GM10847 (cell line): ENCODE measurements around the gene ZIM2.

Experiments
- POLR2A ChIP-seq: IDR thresholded peaks from 2 replicates; pipeline ENCODE4 v1.6.1; 2011; ENCODE audit not compliant: insufficient read length; ENCODE audit errors: extremely low read depth

ZIM2 gene

DNA sequence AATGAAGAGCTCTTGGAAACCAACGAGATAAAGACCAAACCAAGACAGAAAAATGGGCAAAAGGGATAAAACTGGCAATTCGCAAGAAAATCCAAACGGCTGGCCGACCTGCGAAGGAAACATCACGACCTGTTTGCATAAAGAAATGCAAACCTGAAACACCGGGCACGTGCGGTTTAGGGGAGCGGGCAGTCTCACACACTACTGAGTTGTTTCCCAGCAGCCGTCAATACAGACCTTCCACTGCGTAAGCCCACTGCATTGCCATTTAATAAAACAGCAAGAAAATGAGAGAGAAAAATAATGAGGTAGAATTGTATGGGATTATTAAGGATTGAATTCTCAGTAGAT, 642 bp upstream of the ZIM2 start:
- TF ChIP-seq POLR2A, result no peak

DNA sequence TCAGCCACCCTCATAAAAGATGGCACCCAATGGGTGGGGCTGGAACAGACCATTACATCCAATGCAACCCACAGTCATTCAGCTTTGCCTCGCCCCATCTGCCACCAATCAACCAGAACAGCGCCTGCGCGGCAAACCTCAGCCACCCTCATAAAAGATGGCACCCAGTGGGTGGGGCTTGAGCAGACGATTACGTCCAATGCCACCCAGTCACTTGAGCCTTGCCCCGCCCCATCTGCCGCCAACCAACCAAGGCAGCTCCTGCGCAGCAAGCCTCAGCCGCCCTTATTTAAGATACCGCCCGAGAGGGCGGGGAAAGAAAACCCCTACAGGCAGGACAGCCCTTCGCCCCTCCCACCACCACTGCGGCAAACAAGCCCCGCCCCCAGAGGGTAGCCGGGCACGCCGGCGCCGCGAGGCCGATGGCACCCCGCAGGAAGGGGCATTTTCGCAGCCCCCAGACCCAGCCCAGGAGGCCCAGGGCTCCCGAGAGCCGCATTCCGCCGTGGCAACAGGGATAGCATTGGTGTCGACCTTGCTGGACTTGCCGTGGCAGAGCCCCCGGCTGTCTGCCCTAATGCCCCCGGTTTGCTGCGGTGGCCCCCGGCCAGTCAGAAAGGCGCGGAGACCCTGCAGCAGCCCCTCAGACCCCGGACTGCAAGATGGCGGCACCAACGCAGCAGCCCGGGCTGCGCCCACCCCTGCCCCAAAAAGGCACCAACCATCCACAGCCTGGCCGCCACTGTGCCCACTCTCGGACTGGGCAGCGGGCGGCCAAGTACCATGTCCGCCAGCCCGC, 675 bp downstream of the ZIM2 start:
- TF ChIP-seq POLR2A, result no peak

DNA sequence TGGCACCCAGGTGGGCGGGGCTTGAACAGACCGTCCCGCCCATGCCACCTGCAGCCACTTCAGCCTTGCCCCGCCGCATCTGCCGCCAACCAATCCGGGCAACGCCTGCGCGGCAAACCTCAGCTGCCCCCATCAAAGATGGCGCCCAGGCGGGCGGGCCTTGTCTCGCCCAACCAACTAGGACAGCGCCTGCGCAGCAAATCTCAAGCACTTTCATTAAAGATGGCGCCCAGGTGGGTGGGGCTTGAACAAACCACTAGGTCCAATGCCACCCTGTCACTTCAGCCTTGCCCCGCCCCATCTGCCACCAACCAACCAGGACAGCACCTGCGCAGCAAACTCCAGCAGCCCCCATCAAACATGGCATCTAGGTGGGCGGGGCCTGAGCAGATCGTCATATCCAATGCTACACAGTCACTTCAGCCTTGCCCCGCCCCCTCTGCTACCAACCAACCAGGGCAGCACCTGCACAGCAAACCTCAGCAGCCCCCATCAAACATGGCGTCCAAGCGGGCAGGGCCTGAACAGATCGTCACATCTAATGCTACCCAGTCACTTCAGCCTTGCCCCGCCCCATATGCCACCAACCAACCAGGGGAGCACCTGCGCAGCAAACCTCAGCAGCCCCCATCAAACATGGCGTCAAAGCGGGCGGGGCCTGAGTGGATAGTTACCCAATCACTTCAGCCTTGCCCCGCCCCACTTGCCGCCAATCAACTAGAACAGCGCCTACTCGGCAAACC, 1.4 kb downstream of the ZIM2 start:
- no peak for TF ChIP-seq POLR2A

DNA sequence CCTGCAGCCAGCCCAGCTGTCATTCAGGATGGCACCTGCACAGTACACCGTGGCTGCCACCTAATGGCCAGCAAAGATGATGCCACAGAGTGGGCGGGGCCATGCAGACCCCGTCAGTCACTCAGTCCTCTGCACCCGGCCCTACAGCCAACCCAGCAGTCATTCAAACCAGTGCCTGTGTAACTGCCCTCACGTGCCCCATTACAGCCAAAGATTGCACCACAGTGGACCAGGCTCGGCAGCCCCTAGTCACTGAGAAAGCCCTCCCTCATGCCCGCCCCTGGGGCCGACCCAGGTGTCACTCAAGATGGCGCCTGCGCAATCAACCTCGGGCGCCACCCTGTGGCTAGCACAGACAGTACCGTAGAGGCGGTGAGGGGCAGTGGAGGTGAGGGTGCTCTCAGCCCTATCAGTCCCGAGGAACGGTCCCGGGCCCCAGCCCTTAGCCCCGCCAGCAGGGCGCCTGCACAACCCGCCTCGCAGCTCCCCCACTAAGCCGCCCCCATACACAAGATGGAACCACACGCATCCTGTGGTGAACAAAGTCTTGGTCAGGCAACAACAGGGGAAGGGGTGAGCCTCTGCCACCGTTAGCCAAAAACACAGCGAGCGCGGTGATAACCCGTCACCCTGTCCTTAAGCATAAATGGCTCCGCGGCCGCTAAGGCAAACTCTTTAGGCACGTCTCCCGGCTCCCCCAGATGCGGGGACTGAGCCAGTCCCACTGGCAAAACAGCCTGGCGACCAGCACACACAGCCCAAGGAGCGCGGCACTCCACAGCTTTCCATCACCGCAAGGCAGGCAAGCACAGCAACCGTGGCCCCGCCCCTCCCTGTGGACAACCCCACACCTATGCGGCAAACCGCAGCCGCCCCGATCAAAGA, 2.3 kb downstream of the ZIM2 start:
- no peak for TF ChIP-seq POLR2A

GRCh38 chr19:56837492-56838023, 3.0 kb downstream of the ZIM2 start:
- no peak for TF ChIP-seq POLR2A

DNA sequence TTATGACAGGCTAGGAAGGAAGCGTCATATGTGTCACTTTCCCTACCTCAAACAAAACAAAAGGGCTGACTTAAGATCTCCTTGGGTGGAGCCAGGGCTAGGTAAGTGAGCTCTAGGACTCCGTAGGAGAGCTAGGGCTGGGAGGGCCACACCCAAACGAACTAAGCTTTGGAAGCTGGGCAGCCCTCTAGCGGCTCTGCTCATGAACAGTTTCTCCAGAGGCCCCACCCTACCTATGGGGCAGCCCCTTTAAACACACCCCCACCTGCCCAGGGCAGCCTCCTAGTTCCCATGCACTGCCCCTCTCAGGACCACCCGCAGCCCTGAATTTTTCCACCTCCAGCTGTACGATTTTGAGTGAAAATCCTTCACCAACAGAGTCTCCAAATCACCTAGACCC, 3.5 kb downstream of the ZIM2 start:
- TF ChIP-seq POLR2A, result no peak

GRCh38 chr19:56836059-56836458, 4.5 kb downstream of the ZIM2 start:
- TF ChIP-seq POLR2A, result no peak

DNA sequence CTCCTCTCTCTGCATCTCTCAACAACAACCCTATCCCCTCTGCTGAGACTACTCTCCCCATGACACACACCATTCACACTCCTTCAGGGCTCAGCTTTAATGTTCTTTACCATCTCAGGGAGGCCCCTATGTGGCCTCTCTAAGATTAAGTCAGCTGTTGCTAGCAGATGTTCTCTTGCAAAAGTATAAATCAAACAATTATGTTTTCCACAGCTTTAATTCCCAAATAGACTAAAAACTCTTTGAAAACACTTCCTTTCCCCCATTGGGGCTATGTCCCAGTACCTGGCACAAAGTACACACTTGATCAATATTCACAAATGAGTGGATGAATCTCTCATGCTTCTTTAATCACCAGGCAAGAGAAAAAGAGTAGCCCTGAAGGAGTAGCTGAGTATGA, 5.1 kb downstream of the ZIM2 start:
- no peak for TF ChIP-seq POLR2A

DNA sequence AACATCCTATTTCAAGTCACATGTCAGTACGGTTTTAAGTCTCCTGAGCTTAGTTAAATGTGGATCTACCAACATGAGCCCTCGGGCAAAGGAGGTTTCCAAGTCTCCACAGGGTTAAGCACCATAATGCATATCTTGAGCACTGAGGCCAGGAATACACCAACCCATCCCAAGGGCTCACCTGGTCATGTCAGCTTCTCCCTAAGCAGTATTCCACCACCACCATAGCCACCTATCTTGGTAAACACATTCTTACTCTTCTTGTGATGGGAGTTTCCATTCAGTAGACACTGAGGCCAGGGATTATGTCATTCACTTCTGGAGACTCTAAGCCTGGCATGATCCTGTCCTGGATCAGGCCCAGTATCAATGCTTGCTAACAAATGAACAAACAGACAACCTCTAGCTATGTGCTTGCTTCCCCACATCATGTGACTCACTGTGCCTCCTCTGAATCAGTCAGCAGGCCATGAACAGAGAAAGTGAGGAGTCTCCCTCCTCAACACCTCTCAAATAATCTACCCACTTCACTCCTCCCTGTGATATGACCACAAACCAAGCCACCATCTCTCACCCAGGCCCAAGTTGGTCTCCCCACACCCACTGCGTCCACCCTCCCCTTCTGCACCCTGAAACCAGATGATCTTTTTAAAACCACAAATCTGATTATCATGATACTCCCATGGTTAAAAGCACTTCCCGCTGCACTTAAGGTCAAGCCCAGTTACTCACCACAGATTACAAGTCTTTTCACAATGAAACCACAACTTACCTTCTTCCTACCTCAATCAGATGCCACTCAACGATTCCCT, 5.8 kb downstream of the ZIM2 start:
- TF ChIP-seq POLR2A, result no peak

DNA sequence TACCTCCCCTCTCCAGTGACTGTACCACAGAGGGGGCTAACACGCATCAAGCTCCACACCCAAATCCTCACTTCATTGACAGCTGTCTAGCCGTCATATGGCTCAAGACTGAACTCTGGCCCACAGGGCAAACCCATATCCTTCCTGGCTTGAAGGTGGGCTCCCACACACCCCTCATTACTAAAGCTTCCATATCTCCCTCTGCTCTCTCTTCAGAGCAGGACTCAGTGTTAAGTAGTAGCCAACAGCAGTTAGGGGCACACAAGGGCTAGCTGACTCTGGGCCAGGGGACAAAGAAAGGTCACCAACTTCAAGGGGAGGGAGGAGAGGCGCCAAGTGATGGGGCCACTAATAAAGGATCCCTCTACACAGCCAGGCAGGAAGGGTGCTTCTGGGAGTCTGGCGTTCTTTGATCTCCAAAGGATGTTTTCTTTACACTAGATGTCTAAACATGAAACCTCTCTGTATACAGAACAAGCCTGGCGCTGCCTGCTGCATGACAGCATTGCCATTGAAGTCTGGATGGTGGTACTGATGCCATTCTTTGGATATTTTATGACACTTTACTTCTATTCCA, 8.1 kb downstream of the ZIM2 start:
- no peak for TF ChIP-seq POLR2A

- TF ChIP-seq POLR2A, result no peak
Measured at GRCh38 chr19:56831255-56831654, 9.3 kb downstream of the ZIM2 start.

GRCh38 chr19:56829596-56829995, 10.9 kb downstream of the ZIM2 start:
- no peak for TF ChIP-seq POLR2A

GRCh38 chr19:56827708-56828107, 12.8 kb downstream of the ZIM2 start:
- no peak for TF ChIP-seq POLR2A

DNA sequence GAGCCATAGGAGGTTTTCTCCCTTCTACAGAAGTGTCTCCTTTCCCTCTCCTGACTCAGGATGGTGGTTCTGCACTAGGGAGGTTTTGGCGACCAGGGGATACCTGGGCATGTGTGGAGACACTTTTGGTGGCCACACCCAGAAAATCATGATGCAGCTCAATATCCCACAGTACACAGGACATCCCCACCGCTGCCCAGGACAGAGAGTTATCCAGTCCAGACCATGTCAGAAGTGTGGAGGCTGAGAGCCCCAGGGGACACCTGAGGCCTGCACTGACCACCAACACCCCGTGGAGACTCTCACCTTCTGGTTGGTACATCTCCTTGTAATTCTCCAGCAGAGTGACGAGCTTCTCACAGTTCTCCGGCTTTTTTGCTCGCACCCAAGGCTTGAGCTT, 16.6 kb downstream of the ZIM2 start:
- no peak for TF ChIP-seq POLR2A
